HG03097 (cell line): ENCODE results near the gene GJB3.
"Not testable (repeated sequence)": the region's sequence is repeated elsewhere in the genome, so short reads cannot be mapped to it uniquely, and the experiment has no call there.

Source experiments
- ATAC-seq: cut with Tn5 transposase; IDR thresholded peaks from one replicate; pipeline ENCODE4 v1.9.1; 2021; ENCODE audit not compliant: unreplicated experiment, low FRiP score

GJB3 gene

GRCh38 chr1:34759503-34760357 lies 21.3 kb upstream of the GJB3 start, which contains the start of gene GJB4:
Gene GJB4, plus strand, starts transcription at chr1:34759740. Its CDS starts 1,515 bp downstream, at chr1:34761255.
- ATAC-seq = no peak

GRCh38 chr1:34761176-34761761 lies 19.7 kb upstream of the GJB3 start:
- ATAC-seq = no peak

DNA sequence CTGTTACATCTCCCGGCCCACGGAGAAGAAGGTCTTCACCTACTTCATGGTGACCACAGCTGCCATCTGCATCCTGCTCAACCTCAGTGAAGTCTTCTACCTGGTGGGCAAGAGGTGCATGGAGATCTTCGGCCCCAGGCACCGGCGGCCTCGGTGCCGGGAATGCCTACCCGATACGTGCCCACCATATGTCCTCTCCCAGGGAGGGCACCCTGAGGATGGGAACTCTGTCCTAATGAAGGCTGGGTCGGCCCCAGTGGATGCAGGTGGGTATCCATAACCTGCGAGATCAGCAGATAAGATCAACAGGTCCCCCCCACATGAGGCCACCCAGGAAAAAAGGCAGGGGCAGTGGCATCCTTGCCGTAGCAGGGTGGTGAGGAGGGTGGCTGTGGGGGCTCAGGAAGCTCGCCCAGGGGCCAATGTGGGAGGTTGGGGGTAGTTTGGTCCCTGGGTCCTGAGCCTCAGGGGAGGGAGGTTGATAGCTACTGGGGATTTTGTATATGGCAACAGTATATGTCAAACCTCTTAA lies 19.2 kb upstream of the GJB3 start:
- ATAC-seq = no peak

GRCh38 chr1:34762474-34763141 lies 18.4 kb upstream of the GJB3 start:
- no peak for ATAC-seq

DNA sequence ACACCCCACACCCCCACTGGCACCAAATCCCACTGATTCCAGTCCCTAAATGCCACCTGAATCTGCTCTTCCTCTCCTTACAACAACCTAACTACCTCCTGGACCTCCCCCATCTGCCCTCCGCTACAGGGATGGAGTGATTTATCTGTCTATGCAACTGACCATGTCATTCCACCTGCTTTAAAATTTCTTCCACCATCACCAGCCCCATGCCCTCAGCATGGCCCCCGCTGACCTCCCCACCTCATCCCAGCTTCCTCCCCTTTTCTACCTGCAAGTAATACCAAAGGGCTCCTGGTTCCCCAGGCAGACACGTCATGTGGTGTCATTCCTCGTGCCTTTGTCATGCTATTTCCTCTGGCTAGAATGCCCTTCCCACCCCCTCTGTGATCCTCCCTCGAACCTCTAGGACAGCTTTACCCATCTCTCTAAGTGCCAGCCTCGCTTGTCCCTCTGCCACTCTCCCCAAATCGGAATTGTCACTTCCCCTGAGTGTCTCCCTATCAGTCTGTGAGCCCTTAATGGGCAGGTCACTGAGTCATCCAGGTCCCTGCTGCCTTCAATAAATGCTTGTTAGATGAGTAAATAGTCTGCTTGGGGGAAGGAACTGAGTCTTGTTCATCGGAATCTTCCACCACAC lies 17.8 kb upstream of the GJB3 start:
- no peak for ATAC-seq

DNA sequence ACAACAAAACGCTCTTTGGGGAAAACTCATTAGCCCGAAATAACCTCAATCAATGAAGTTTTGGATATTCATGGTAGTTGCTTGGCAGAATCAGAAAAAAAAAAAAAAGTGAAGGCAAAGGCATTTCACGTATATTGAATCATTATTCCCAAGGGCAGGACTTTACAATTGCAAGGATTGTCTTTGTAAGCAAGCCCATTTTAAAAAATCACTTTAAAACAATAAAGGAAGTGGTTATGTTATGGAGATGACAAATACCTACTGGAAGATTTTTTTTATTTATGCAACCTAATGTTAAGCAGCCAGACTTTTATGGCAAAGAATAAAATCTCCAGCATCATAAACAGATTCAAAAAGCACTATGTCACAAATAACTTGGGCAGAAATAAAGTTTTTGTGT lies 12.2 kb upstream of the GJB3 start:
- ATAC-seq = no peak

- no peak for ATAC-seq
Observed at GRCh38 chr1:34770891-34771504, 10.0 kb upstream of the GJB3 start.

DNA sequence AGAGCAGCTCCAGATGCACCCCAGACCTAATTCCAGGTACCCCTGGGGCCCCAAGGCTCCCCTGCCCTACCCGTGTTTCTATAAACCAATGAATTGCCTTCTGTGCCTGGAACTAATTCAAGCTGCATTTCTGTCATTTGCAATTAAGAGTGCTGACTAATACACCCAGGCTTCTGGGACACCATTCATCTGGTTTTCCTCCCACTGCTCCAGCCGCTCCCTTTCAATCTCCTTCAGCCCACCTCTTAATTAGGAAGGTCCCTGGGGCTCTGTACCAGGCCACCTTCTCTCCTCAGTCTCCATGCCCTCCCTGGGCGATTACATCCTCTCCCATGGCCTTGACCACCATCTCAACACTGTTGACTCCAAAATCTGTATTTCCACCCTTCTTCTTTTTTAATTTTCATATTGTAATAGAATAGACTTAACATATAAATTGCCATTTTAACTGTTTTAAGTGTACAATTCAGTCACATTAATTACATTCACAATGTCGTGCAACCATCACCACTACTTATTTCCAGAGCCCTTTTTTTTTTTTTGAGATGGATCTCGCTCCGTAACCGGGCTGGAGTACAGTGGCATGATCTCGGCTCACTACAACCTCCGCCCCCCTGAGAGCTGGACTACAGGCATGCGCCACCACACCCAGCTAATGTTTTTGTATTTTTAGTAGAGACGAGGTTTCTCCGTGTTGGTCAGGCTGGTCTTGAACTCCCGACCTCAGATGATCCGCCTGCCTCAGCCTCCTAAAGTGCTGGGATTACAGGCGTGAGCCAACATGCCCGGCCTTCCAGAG lies 9.2 kb upstream of the GJB3 start:
- ATAC-seq = no peak

DNA sequence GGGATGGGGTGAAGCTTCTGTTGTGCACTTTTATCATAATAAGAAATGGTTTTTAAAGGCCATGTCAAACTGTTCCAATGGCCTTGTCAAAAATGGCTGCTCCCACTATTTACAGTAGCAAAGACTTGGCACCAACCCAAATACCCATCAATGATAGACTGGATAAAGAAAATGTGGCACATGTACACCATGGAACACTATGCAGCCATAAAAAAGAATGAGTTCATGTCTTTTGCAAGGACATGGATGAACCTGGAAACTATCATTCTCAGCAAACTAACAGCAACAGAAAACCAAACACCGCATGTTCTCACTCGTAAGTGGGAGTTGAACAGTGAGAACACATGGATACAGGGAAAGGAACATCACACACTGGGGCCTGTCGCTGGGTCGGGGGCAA lies 7.9 kb upstream of the GJB3 start:
- not testable (repeated sequence) for ATAC-seq

GRCh38 chr1:34774957-34775356 lies 6.1 kb upstream of the GJB3 start:
- ATAC-seq = no peak

- no peak for ATAC-seq
Observed at GRCh38 chr1:34776911-34777310, 4.1 kb upstream of the GJB3 start.

DNA sequence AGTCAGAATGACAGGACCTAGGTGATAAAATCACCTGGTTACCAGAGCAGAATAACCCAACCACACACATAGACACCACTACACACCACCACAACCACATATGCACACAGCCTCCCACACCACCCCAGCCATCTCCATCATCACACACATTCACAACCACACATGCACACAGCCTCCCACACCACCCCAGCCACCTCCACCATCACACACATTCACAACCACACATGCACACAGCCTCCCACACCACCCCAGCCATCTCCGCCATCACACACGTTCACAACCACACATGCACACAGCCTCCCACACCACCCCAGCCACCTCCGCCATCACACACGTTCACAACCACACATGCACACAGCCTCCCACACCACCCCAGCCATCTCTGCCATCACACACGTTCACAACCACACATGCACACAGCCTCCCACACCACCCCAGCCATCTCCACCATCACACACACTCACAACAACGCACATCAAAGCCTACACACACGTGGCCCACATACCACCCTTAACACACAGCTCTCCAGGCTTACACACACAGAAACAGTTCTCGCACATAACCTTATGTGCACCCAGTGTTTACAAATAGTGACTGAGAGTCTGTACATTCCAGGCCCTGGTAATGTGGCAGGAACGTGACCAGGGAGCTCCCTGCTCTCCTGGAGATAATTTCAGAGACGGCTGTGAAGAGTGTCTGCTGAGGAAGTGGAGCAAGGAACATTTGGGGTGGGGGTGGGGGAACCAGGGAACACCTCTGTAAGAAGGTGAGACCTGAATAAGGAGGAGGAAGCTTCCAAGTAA lies 3.3 kb upstream of the GJB3 start:
- ATAC-seq = no peak

GRCh38 chr1:34778381-34778780 lies 2.6 kb upstream of the GJB3 start:
- no peak for ATAC-seq

DNA sequence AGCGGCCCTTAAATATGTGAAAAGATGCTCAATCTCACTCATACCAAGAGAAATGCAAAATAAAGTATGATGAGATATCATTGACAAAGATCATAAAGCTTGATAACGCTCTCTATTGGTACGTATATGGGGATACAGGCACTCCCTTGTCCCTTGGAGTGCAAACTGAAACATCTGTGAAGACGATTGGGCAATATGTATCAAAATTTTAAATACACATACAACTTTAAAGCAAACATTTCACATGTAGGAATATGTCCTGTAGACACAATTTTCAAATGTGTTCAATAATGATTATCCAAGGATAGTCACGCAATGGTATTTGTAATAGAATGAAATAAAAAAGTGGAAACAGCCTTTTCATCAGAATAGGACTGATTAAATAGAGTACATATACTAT lies 2.0 kb upstream of the GJB3 start:
- no peak for ATAC-seq

DNA sequence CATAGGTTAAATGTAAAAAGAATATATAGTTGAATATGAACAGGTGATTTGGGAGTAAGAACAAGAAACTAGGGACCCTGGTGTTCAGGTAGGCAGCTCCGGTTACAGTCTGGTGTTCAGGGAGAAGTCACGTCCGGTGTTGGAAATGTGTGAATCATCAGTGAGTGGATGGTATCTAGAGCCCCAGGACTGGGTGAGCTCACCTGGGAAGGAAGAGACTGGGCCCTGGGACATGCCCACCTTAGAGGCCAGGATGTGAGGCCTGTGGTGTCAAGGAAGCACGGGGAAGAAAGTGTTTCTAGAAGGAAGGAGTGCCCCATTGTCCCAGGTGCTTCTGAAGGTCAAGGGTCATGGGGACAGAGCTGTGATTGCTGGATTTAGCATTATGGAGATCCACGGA lies 1.5 kb upstream of the GJB3 start:
- no peak for ATAC-seq

GRCh38 chr1:34779962-34780361 lies 1.1 kb upstream of the GJB3 start:
- no peak for ATAC-seq

DNA sequence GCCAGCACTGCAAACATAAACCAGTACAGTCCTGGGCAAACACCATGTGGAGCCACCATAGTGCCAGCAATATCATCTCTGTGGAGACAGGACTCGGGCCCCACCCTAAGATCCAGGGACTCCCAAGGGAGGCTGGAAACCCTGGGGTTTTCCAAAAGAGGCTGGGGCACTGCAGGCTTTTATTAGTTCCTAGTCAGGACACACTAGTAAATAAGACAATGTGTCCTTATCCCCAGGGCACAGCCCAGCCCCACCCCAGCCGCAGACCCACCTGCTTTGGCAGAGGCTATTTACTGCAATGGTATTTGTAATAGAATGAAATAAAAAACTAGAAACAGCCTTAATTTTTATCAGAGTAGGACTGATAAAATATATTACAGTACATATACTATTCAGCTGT lies 486 bp upstream of the GJB3 start:
- no peak for ATAC-seq

- ATAC-seq = no peak
Observed at GRCh38 chr1:34781844-34782391, 904 bp downstream of the GJB3 start.
